ENCODE results near the gene SORCS1. TPM values are rescaled to one million over a fixed set of nuclear protein-coding genes. Genes with fewer than 3 reads are reported as not detected.

The SORCS1 gene
- total and polyA plus RNA-seq, 2 donors (not counting 1 experiment from before 2014, with no cell fraction given) = not detected

GRCh38 chr10:106559442-106559841, 605.1 kb downstream of the SORCS1 start:
- intact Hi-C loops (cut with micrococcal nuclease) = no loop called here
- H3K9me3 Mint-ChIP-seq (ENCODE audit: insufficient read depth) = peaks cover 4% of the 10 kb centered on the region
- no peak for ATAC-seq (ENCODE audit: low read depth)
- H3K9ac ChIP-seq (ENCODE audit: low read length) = no peak overlapping the region
- no peaks in the 10 kb centered on the region for H4K20me1 ChIP-seq (ENCODE audit: control insufficient read depth, insufficient read depth, low read length, poor library complexity, severe bottlenecking)
- H3K27ac Mint-ChIP-seq = no peak overlapping the region
- DNase-seq = no peak
- ChIA-PET CTCF (no interaction called here), POLR2A (no interaction called here)
- H3K27ac ChIP-seq (ENCODE audit: low read length in 2 of 2) = no peak overlapping the region
- H3K4me1 Mint-ChIP-seq = no peaks in the 10 kb centered on the region
- no peak overlapping the region for H3K4me3 Mint-ChIP-seq
- no peak overlapping the region for H3K4me2 ChIP-seq (replicated peaks; ENCODE audit: low read depth, low read length, poor library complexity, severe bottlenecking)
- H2AFZ ChIP-seq (ENCODE audit: insufficient read depth, low read depth, low read length, poor library complexity, severe bottlenecking) = no peak overlapping the region
- no peaks in the 10 kb centered on the region for H3K9me3 ChIP-seq (ENCODE audit: control extremely low read depth in 1 of 3, control insufficient read depth in 2 of 3, insufficient read depth in 1 of 3, low read length in 2 of 3)
- no peaks in the 10 kb centered on the region for H3K27me3 Mint-ChIP-seq
- H3K4me3 ChIP-seq (ENCODE audit: control extremely low read depth in 1 of 5, extremely low read depth in 1 of 5, insufficient read depth in 1 of 5, low read depth in 2 of 5, low read length in 4 of 5) = no peak overlapping the region
- H3K27me3 ChIP-seq (replicated peaks in 1 of 4; ENCODE audit: control extremely low read depth in 1 of 4, control insufficient read depth in 3 of 4, insufficient read depth in 4 of 4, low read length in 3 of 4) = no peaks in the 10 kb centered on the region
- 100% methylated on average over 1 of the region's 3 CpGs for WGBS (ENCODE audit: insufficient coverage)
- no peaks in the 10 kb centered on the region for H3K79me2 ChIP-seq (ENCODE audit: control insufficient read depth, insufficient read depth, low read length)
- no peak for TF ChIP-seq CTCF (IDR thresholded peaks at IDR 0.05)
- no peak for TF ChIP-seq EZH2 (IDR thresholded peaks at IDR 0.05; ENCODE audit: borderline replicate concordance, insufficient read depth, low read depth, low read length, poor library complexity, severe bottlenecking)
- no peaks in the 10 kb centered on the region for H3K4me1 ChIP-seq (ENCODE audit: control insufficient read depth in 2 of 2, insufficient read depth in 2 of 2, low read length in 2 of 2)
- no peaks in the 10 kb centered on the region for H3K36me3 ChIP-seq (replicated peaks in 1 of 2; ENCODE audit: control extremely low read depth in 1 of 2, control insufficient read depth in 1 of 2, extremely low read depth in 1 of 2, insufficient read depth in 2 of 2, low read length in 1 of 2)

GRCh38 chr10:106557951-106558733, 606.4 kb downstream of the SORCS1 start:
- H3K9me3 Mint-ChIP-seq (ENCODE audit: insufficient read depth) = peaks cover 4% of the 10 kb centered on the region
- H3K9ac ChIP-seq (ENCODE audit: low read length) = no peak overlapping the region
- H2AFZ ChIP-seq (ENCODE audit: insufficient read depth, low read depth, low read length, poor library complexity, severe bottlenecking) = no peak overlapping the region

More at GRCh38 chr10:106557951-106558733, 606.4 kb downstream of the SORCS1 start:
- H3K4me1 Mint-ChIP-seq = no peaks in the 10 kb centered on the region
- intact Hi-C loops (cut with micrococcal nuclease) = no loop called here
- no peaks in the 10 kb centered on the region for H3K27me3 ChIP-seq (replicated peaks in 1 of 4; ENCODE audit: control extremely low read depth in 1 of 4, control insufficient read depth in 3 of 4, insufficient read depth in 4 of 4, low read length in 3 of 4)
- no peak overlapping the region for H3K4me3 ChIP-seq (ENCODE audit: control extremely low read depth in 1 of 5, extremely low read depth in 1 of 5, insufficient read depth in 1 of 5, low read depth in 2 of 5, low read length in 4 of 5)
- POLR2A ChIA-PET = no interaction called here
- no peaks in the 10 kb centered on the region for H3K4me1 ChIP-seq (ENCODE audit: control insufficient read depth in 2 of 2, insufficient read depth in 2 of 2, low read length in 2 of 2)
- TF ChIP-seq EZH2 (IDR thresholded peaks at IDR 0.05; ENCODE audit: borderline replicate concordance, insufficient read depth, low read depth, low read length, poor library complexity, severe bottlenecking) (no peak), CTCF (IDR thresholded peaks at IDR 0.05) (no peak)
- H3K79me2 ChIP-seq (ENCODE audit: control insufficient read depth, insufficient read depth, low read length) = no peaks in the 10 kb centered on the region
- no peaks in the 10 kb centered on the region for H3K27me3 Mint-ChIP-seq
- H3K9me3 ChIP-seq (ENCODE audit: control extremely low read depth in 1 of 3, control insufficient read depth in 2 of 3, insufficient read depth in 1 of 3, low read length in 2 of 3) = no peaks in the 10 kb centered on the region
- CTCF ChIA-PET = no interaction called here
- H3K36me3 ChIP-seq (replicated peaks in 1 of 2; ENCODE audit: control extremely low read depth in 1 of 2, control insufficient read depth in 1 of 2, extremely low read depth in 1 of 2, insufficient read depth in 2 of 2, low read length in 1 of 2) = no peaks in the 10 kb centered on the region
- WGBS (ENCODE audit: insufficient coverage) = 64% methylated on average over 2 of the region's 7 CpGs
- DNase-seq (no peak), ATAC-seq (ENCODE audit: low read depth) (no peak)
- H3K4me3 Mint-ChIP-seq = no peak overlapping the region
- no peak overlapping the region for H3K27ac ChIP-seq (ENCODE audit: low read length in 2 of 2)
- H3K4me2 ChIP-seq (replicated peaks; ENCODE audit: low read depth, low read length, poor library complexity, severe bottlenecking) = no peak overlapping the region
- H3K27ac Mint-ChIP-seq = no peak overlapping the region
- no peaks in the 10 kb centered on the region for H4K20me1 ChIP-seq (ENCODE audit: control insufficient read depth, insufficient read depth, low read length, poor library complexity, severe bottlenecking)
